Peyer's patch (tissue), 4 donors: ENCODE data around the gene PGK2. TPM values are rescaled to one million over a fixed set of nuclear protein-coding genes. Genes with fewer than 3 reads are reported as not detected.

Experiments
- DNase-seq, 3 donors: peaks; one replicate each; pipeline ENCODE4 v3.0.0-alpha.2; 2017 to 2019
- H3K27ac ChIP-seq, 4 donors: fragments of 200-600 bp; sonication (generic); one replicate each; pipeline ENCODE4 v1.5.1; 2016 to 2019
- H3K27me3 ChIP-seq, 2 donors: fragments of 200-600 bp; sonication (generic); one replicate each; pipeline ENCODE4 v1.5.1; 2019
- H3K36me3 ChIP-seq, 3 donors: fragments of 200-600 bp; sonication (generic); one replicate each; pipeline ENCODE4 v1.5.1; 2016 to 2019
- H3K4me1 ChIP-seq, 4 donors: fragments of 200-600 bp; sonication (generic); one replicate each; pipeline ENCODE4 v1.5.1; 2016 to 2019
- H3K4me3 ChIP-seq, 4 donors: fragments of 200-600 bp; sonication (generic); 1 replicate in 3 of 4; 2 replicates in 1 of 4; pipeline ENCODE4 v1.5.1; 2016 to 2019; ENCODE audit warnings: mild to moderate bottlenecking in 1 of 4
- H3K9me3 ChIP-seq, 4 donors: fragments of 200-600 bp; sonication (generic); one replicate each; pipeline ENCODE4 v1.5.1; 2016 to 2019; ENCODE audit warnings: mild to moderate bottlenecking in 1 of 4
- POLR2A ChIP-seq, 2 donors: fragments of 450-650 bp; IDR thresholded peaks; one replicate each; pipeline ENCODE4 v1.5.1; 2017; ENCODE audit warnings: antibody characterized with exemption in 2 of 2, mild to moderate bottlenecking in 2 of 2, moderate library complexity in 2 of 2
- total RNA-seq, 4 donors: library from RNA; depleted of rRNA; stranded (reverse); fragments of >200 nt; gene quantifications; one replicate each; pipeline ENCODE4 v1.1.0, GENCODE V29; 2016
- TF ChIP-seq, protein P1 (sequence below), 6 experiments: fragments of 450-650 bp in 4 of 6; fragments of 200-600 bp in 2 of 6; sonication (generic) in 1 of 6; IDR thresholded peaks; one replicate each; pipeline ENCODE4 v1.5.1; 2017 to 2019; ENCODE audit warnings: antibody characterized with exemption in 6 of 6, mild to moderate bottlenecking in 3 of 6, moderate library complexity in 1 of 6

The PGK2 gene
- total RNA-seq, 4 donors from 2014 or later = not detected

- H3K4me1 ChIP-seq = no peaks in the 10 kb centered on the region
These were observed 2.8 kb downstream of the PGK2 start for GRCh38 chr6:49784272-49784671.

DNA sequence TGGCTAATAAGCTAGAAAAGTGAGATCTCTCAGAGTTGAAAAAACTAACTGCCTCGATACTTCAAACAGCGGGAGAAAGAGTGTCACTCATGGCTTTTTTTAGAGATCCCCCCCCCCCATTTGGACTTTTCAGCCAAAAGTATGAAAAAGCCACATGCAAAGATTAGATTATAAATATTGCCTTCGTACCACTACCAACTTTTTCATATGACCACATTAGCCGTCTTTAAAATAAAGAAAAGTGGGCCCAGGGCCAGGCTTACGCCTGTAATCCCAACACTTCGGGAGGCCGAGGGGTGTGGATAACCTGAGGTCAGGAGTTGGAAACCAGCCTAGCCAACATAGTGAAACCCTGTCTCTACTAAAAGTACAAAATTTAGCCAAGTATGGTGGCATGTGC lies 4.4 kb downstream of the PGK2 start:
- H3K4me1 ChIP-seq = no peaks in the 10 kb centered on the region
- no peaks in the 10 kb centered on the region for H3K36me3 ChIP-seq
- H3K9me3 ChIP-seq = no peaks in the 10 kb centered on the region
- TF ChIP-seq, protein P1, sequence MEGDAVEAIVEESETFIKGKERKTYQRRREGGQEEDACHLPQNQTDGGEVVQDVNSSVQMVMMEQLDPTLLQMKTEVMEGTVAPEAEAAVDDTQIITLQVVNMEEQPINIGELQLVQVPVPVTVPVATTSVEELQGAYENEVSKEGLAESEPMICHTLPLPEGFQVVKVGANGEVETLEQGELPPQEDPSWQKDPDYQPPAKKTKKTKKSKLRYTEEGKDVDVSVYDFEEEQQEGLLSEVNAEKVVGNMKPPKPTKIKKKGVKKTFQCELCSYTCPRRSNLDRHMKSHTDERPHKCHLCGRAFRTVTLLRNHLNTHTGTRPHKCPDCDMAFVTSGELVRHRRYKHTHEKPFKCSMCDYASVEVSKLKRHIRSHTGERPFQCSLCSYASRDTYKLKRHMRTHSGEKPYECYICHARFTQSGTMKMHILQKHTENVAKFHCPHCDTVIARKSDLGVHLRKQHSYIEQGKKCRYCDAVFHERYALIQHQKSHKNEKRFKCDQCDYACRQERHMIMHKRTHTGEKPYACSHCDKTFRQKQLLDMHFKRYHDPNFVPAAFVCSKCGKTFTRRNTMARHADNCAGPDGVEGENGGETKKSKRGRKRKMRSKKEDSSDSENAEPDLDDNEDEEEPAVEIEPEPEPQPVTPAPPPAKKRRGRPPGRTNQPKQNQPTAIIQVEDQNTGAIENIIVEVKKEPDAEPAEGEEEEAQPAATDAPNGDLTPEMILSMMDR (IDR thresholded peaks at IDR 0.05) = no peak
- TF ChIP-seq POLR2A (IDR thresholded peaks at IDR 0.05) = no peak
- no peaks in the 10 kb centered on the region for H3K27me3 ChIP-seq
- no peak overlapping the region for H3K27ac ChIP-seq
- no peak for DNase-seq
- no peak overlapping the region for H3K4me3 ChIP-seq

More at GRCh38 chr6:49784272-49784671, 2.8 kb downstream of the PGK2 start:
- no peak overlapping the region for H3K4me3 ChIP-seq
- no peak for TF ChIP-seq POLR2A (IDR thresholded peaks at IDR 0.05)
- TF ChIP-seq, protein P1 (IDR thresholded peaks at IDR 0.05) = no peak
- no peaks in the 10 kb centered on the region for H3K9me3 ChIP-seq
- H3K27ac ChIP-seq = no peak overlapping the region
- no peaks in the 10 kb centered on the region for H3K27me3 ChIP-seq
- DNase-seq = no peak
- H3K36me3 ChIP-seq = no peaks in the 10 kb centered on the region

DNA sequence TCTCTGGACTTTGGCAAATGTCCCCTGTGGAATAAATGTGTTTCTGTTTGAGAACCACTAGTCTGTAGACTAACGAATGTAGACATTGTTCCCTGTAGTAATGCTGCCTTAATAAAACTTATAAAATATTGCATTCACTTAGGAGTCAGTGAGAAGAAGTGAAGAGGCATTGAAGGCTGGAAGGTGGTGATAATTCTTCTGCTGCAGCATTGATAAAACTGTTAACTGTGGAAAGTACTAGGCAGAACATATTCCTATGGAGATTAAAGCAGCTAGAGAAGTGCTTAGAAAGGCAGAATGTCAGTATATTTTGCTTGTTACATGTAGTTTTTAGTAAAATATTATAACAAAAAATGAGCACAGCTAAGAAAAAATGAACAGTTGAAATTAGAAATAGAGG lies 4.8 kb downstream of the PGK2 start:
- no peaks in the 10 kb centered on the region for H3K4me1 ChIP-seq
- no peaks in the 10 kb centered on the region for H3K27me3 ChIP-seq
- no peak for DNase-seq
- no peak for TF ChIP-seq POLR2A (IDR thresholded peaks at IDR 0.05)
- TF ChIP-seq, protein P1 (IDR thresholded peaks at IDR 0.05) = no peak
- H3K9me3 ChIP-seq = no peaks in the 10 kb centered on the region
- H3K27ac ChIP-seq = no peak overlapping the region
- H3K36me3 ChIP-seq = no peaks in the 10 kb centered on the region
- no peak overlapping the region for H3K4me3 ChIP-seq

GRCh38 chr6:49776444-49776843 lies 10.6 kb downstream of the PGK2 start:
- no peak for DNase-seq
- no peak overlapping the region for H3K27ac ChIP-seq
- H3K27me3 ChIP-seq = no peaks in the 10 kb centered on the region
- H3K4me3 ChIP-seq = no peak overlapping the region
- TF ChIP-seq POLR2A (IDR thresholded peaks at IDR 0.05) = no peak
- TF ChIP-seq, protein P1 (IDR thresholded peaks at IDR 0.05) = no peak
- H3K4me1 ChIP-seq = no peaks in the 10 kb centered on the region
- H3K36me3 ChIP-seq = no peaks in the 10 kb centered on the region
- H3K9me3 ChIP-seq = no peaks in the 10 kb centered on the region

GRCh38 chr6:49775043-49775442 lies 12.0 kb downstream of the PGK2 start:
- no peak for DNase-seq
- Histone ChIP-seq H3K27me3 (no peaks in the 10 kb centered on the region), H3K9me3 (no peaks in the 10 kb centered on the region), H3K4me1 (no peaks in the 10 kb centered on the region), H3K36me3 (no peaks in the 10 kb centered on the region), H3K4me3 (no peak overlapping the region), H3K27ac (no peak overlapping the region)
- TF ChIP-seq, protein P1 (IDR thresholded peaks at IDR 0.05) = no peak

GRCh38 chr6:49772285-49772684 lies 14.8 kb downstream of the PGK2 start:
- Histone ChIP-seq H3K36me3 (no peaks in the 10 kb centered on the region), H3K4me3 (no peak overlapping the region), H3K27ac (no peak overlapping the region), H3K9me3 (no peaks in the 10 kb centered on the region), H3K4me1 (peaks cover 0 to 3% (median 0%) of the 10 kb centered on the region in 4 donors), H3K27me3 (no peaks in the 10 kb centered on the region)
- no peak for TF ChIP-seq POLR2A (IDR thresholded peaks at IDR 0.05)
- TF ChIP-seq, protein P1 (IDR thresholded peaks at IDR 0.05) = no peak
- DNase-seq = no peak
